H54 (cell line): ENCODE measurements around the gene MYL9.
A peak's percentile ranks its signal among the peaks of the same experiment; 100 is the strongest.

Experiments used
- DNase-seq: peaks from one replicate; pipeline ENCODE4 v3.0.0; 2011; ENCODE audit warnings: low spot score, mixed read lengths; ENCODE audit not compliant: insufficient read length
- FAIRE-seq: peaks from 3 replicates; lab custom pipeline; 2011; peaks lifted over from hg19 to GRCh38; lab: Jason Lieb, UNC
- POLR2A ChIP-seq: IDR thresholded peaks from 2 replicates; pipeline ENCODE4 v1.6.1; 2011; ENCODE audit warnings: low read depth, mild to moderate bottlenecking, low read length

The MYL9 gene

GRCh38 chr20:36532822-36533221 lies 8.5 kb upstream of the MYL9 start:
- no peak for TF ChIP-seq POLR2A
- FAIRE-seq, result no peak
- no peak for DNase-seq

- FAIRE-seq, result no peak
- TF ChIP-seq POLR2A, result no peak
- DNase-seq, result no peak
Observed at GRCh38 chr20:36538026-36538722, 3.1 kb upstream of the MYL9 start.

GRCh38 chr20:36540551-36541211 lies 638 bp upstream of the MYL9 start:
- FAIRE-seq (no peak), DNase-seq (no peak)
- TF ChIP-seq POLR2A, result no peak

- TF ChIP-seq POLR2A, result no peak
- FAIRE-seq (no peak), DNase-seq (peak; percentile 38)
Observed at GRCh38 chr20:36541768-36542488, 609 bp downstream of the MYL9 start.

GRCh38 chr20:36542516-36543183 lies 1.3 kb downstream of the MYL9 start:
- no peak for DNase-seq
- FAIRE-seq, result no peak
- TF ChIP-seq POLR2A, result no peak

GRCh38 chr20:36543184-36544133 lies 2.1 kb downstream of the MYL9 start:
- no peak for TF ChIP-seq POLR2A
- FAIRE-seq (no peak), DNase-seq (peak; percentile 54)

GRCh38 chr20:36544134-36545018 lies 3.1 kb downstream of the MYL9 start:
- FAIRE-seq (no peak), DNase-seq (peak; percentile 68)
- no peak for TF ChIP-seq POLR2A

GRCh38 chr20:36546111-36546736 lies 4.9 kb downstream of the MYL9 start:
- DNase-seq, result no peak
- no peak for TF ChIP-seq POLR2A
- no peak for FAIRE-seq

- DNase-seq, result no peak
- TF ChIP-seq POLR2A, result no peak
- no peak for FAIRE-seq
Observed at GRCh38 chr20:36547186-36548005, 6.1 kb downstream of the MYL9 start.

GRCh38 chr20:36548006-36548315 lies 6.6 kb downstream of the MYL9 start:
- TF ChIP-seq POLR2A, result no peak
- FAIRE-seq, result no peak
- no peak for DNase-seq
